ENCODE data around the gene B3GNT3. TPM values are rescaled to one million over a fixed set of nuclear protein-coding genes. Genes with fewer than 3 reads are reported as not detected.
"Not testable (repeated sequence)": the region's sequence is repeated elsewhere in the genome, so short reads cannot be mapped to it uniquely, and the experiment has no call there.

The B3GNT3 gene
- total RNA-seq, 1 donor from 2014 or later: 243 TPM

- DNase-seq (ENCODE audit: low spot score): no peak
Measured at GRCh38 chr19:17796838-17797423, 2.0 kb downstream of the B3GNT3 start.

- DNase-seq (ENCODE audit: low spot score): peak; percentile 91
Measured at GRCh38 chr19:17797424-17798201, 2.7 kb downstream of the B3GNT3 start.

GRCh38 chr19:17798599-17798998, 3.7 kb downstream of the B3GNT3 start:
- DNase-seq (ENCODE audit: low spot score): not testable (repeated sequence)

- DNase-seq (ENCODE audit: low spot score): no peak
Measured at GRCh38 chr19:17802137-17802858, 7.4 kb downstream of the B3GNT3 start.

- DNase-seq (ENCODE audit: low spot score): no peak
Measured at GRCh38 chr19:17803264-17803896, 8.4 kb downstream of the B3GNT3 start.

GRCh38 chr19:17805427-17805826, 10.5 kb downstream of the B3GNT3 start:
- DNase-seq (ENCODE audit: low spot score): no peak

GRCh38 chr19:17806945-17807344, 12.0 kb downstream of the B3GNT3 start:
- no peak for DNase-seq (ENCODE audit: low spot score)

GRCh38 chr19:17807731-17808316, 12.9 kb downstream of the B3GNT3 start:
- no peak for DNase-seq (ENCODE audit: low spot score)

GRCh38 chr19:17811103-17811502, 16.2 kb downstream of the B3GNT3 start:
- DNase-seq (ENCODE audit: low spot score): no peak

- DNase-seq (ENCODE audit: low spot score): no peak
Measured at GRCh38 chr19:17811681-17812080, 16.7 kb downstream of the B3GNT3 start.

- no peak for DNase-seq (ENCODE audit: low spot score)
Measured at GRCh38 chr19:17812099-17812498, 17.2 kb downstream of the B3GNT3 start.

GRCh38 chr19:17817668-17818363, 22.9 kb downstream of the B3GNT3 start:
- no peak for DNase-seq (ENCODE audit: low spot score)

GRCh38 chr19:17821190-17821589, 26.3 kb downstream of the B3GNT3 start, which contains the start of gene INSL3:
Gene INSL3, minus strand, starts transcription at chr19:17821519. Its CDS starts 13 bp downstream, at chr19:17821506.
- no peak for DNase-seq (ENCODE audit: low spot score)

- DNase-seq (ENCODE audit: low spot score): no peak
Measured at GRCh38 chr19:17824339-17824738, 29.4 kb downstream of the B3GNT3 start.

GRCh38 chr19:17826508-17827056, 31.6 kb downstream of the B3GNT3 start:
- DNase-seq (ENCODE audit: low spot score): no peak

GRCh38 chr19:17829855-17830566, 35.1 kb downstream of the B3GNT3 start:
- DNase-seq (ENCODE audit: low spot score): peak; percentile 44

GRCh38 chr19:17830567-17831418, 35.9 kb downstream of the B3GNT3 start:
- DNase-seq (ENCODE audit: low spot score): peak; percentile 91

- DNase-seq (ENCODE audit: low spot score): no peak
Measured at GRCh38 chr19:17831419-17831888, 36.5 kb downstream of the B3GNT3 start.
